Activated CD4-positive, CD25-positive, alpha-beta regulatory T cell treated with anti-CD3 and anti-CD28 coated beads, Interleukin-2, amount 50 U/mL, for 16 hours (primary cell): ENCODE data around the gene CCDC30.
"Not testable (repeated sequence)": the region's sequence is repeated elsewhere in the genome, so short reads cannot be mapped to it uniquely, and the experiment has no call there.

ENCODE experiments used
- DNase-seq: peaks from one replicate; pipeline ENCODE4 v3.0.0-alpha.2; 2020; ENCODE audit warnings: low read depth, low spot score

The CCDC30 gene

DNA sequence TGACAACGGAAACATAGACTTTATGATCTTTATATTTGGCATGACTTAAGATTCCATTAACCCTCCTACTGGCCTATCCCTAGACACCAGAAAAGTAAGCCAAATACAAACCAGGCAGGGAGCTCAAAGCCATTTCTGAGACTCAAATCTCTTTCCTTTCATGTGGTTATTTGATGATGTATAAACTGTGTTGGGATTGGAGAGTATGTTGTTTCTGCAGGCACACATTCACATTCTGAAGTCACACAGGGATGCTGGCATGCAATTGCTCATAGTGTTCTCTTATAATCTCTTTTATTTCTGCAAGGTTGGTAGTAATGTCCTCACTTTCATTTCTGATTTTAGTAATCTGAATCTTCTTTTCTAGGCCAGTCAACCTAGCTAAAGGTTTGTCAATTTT, 13.0 kb upstream of the CCDC30 start:
- DNase-seq, result no peak

DNA sequence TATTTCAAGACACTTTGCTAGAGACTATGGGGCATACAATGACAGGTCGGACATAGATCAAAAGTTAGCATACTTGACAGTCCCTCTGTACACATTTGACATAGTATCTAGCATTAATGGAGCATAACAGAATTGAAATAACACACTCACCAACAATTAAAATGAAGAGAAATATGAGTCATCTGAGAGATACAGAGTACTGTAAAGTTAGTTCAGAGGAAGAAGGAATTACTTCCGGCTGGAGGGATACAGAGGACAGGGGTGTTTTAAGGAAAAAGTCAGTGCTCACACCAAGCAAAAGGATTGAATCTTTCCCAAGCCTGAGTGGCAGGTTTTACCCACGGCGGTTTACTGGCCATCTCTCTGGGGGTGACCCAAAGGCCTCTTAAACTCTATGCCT, 9.7 kb upstream of the CCDC30 start:
- DNase-seq, result no peak

DNA sequence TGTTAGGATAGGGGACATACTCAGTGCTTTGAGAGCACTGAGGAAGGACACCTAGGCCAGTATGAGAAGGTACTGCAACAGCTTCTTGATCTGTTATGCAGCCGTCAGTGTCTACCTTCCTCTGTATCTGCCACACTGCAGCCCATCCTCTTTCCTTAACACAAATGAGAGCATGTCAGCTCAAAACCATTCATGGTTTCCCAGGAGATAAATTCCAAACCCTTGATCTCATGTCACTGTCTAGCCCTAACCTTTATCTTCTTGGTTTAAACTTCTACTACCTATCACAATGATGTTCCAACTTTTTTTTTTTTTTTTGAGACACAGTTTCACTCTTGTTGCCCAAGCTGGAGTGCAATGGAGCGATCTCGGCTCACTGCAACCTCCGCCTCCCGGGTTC, 8.7 kb upstream of the CCDC30 start:
- DNase-seq, result no peak

DNA sequence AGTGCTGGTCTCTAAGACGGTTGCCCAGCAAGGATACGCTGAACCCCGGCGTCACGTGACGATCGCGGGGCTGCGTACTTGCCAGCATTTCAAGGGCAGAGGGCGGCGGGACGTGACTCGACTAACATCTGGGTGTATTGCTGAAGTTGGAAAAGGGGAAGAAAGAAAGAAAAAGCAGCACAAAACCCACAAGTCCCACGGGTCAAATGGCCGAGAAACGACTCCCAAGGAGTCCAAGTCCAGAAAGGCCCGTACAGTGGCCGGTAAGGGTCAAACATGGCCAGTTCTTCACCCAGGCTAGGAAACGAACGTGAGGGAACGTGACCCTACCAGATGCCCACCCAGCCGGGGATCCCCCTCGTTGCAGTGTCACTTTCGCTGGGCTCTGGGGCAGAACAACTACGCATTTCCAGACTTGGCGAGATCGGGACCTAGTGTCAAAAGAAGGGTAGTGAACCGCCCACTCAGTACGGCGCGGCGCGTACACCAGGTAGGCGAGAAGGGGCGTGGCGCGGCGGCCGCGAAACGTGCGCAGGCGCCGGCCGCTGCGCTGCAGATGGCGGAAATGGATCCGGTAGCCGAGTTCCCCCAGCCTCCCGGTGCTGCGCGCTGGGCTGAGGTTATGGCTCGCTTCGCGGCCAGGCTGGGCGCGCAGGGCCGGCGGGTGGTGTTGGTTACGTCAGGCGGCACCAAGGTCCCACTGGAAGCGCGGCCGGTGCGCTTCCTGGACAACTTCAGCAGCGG, 6.9 kb upstream of the CCDC30 start, which contains the start of the genes PPCS and ZMYND12:
Gene PPCS (plus strand): TSS at position 534 of the 744 bp plus-strand sequence. CDS start 23 bp downstream, at position 557.
Gene ZMYND12 (minus strand): TSS at position 13 of the 744 bp plus-strand sequence. CDS start 25 bp downstream, outside the sequence.
- peak; percentile 81 for DNase-seq

DNA sequence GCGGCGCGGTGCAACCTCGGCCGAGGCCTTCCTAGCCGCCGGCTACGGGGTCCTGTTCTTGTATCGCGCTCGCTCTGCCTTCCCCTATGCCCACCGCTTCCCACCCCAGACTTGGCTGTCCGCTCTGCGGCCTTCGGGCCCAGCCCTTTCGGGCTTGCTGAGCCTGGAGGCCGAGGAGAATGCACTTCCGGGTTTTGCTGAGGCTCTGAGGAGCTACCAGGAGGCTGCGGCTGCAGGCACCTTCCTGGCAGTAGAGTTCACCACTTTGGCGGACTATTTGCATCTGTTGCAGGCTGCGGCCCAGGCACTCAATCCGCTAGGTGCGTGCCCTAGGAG, 6.4 kb upstream of the CCDC30 start:
- DNase-seq, result peak; percentile 19

DNA sequence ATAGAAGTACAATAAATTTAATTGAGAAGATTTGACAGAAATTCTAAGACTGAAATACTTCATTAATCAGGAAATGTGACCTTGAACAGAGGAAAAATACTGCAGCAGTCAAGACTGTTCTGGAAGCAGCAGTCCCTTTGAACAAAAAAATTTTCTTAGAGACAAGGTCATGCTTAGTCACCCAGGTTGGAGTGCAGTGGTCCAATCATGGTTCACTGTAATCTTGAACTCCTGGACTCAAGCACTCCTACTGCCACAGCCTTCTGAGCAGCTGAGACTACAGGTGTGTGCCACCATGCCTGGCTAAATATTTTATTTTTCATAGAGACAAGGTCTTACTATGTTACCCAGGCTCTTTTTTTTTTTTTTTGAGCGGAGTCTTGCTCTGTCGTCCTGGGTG, 1.9 kb upstream of the CCDC30 start:
- DNase-seq, result no peak

DNA sequence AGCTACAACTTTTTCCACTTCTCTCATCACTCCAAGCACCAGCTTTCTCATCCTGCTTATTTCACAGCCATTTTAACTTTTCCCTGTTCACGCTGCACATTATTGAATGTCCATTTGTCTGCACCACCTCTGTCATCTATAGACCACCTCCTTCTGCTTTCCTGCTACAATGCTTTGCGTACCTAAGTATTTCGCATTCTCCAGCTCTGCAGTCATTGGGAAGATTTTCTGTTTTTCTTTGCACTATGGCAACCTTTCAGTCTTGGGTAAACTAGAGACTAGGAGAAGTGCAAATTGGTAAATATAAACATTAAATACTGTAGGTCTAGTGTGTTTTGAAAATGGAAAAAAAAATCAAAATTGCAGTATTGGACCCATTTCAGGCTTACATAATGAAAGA, 835 bp downstream of the CCDC30 start:
- no peak for DNase-seq

DNA sequence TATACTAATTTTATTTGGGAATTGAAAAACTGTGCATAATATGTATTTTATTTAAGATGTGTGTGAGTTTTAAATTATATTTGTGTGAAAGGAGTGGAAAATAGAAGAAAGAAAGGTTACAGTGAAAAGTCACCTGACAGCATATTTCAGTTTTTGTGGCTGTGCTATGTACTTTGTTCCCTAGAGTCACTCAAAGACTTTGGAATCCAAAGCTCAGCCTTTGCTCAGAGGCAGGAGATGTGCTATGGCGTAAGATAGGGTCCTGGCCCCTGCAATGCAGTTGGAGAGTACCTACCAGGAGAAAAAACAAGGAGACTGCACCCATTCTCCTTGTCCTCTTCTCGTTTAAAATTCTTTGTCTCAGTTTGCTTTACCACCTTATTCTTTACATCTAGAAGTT, 2.9 kb downstream of the CCDC30 start:
- DNase-seq, result no peak

DNA sequence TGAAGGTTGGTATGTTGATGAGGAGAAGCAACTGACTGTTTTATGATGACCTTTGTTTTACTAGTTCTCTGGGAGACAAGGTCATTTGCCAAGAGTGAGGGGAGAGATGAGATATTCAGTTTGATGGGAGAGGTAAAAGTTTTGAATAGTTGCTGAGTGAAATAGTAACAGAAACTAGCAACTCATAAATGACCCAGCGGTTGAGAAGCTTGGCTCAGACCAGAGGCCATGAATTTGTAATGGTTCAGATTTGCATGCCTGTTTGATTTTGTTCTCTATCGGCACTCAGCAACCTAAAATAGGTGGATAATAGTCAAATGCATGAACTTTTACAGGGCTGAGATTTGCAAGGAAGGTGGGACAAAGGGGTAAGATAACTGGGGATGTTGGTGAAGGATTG, 6.6 kb downstream of the CCDC30 start:
- DNase-seq, result no peak

DNA sequence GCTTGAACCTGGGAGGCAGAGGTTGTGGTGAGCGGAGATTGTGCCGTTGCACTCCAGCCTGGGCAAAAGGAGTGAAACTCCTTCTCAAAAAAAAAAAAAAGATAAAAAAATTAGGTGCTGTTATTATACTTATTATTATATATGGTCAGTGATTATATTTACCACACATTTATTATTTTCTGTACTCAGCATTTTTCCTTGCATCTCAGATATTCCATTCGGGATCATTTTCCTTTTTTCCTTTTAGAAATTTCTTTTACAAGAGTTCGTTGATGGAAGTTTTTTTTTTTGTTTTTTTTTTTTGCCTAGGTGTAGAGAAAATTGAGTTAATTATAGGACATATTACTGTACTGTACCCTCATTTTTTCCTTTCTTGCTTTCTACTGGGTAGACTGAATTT, 13.5 kb downstream of the CCDC30 start:
- no peak for DNase-seq

DNA sequence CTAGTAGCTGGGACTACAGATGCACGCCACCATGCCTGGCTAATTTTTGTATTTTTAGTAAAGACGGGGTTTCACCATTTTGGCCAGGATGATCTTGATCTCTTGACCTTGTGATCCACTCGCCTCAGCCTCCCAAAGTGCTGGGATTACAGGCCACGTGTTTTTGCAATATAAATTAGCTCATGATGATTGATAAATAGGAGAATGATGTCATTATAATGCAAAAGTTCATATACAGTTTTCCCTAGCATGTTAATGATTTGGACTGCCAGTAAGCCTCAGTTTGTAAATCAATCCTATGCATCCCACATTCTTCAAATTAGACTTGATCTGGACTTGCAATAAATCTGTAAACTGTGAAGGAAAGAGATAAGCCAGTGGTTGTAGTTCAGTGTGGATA, 14.3 kb downstream of the CCDC30 start:
- not testable (repeated sequence) for DNase-seq

DNA sequence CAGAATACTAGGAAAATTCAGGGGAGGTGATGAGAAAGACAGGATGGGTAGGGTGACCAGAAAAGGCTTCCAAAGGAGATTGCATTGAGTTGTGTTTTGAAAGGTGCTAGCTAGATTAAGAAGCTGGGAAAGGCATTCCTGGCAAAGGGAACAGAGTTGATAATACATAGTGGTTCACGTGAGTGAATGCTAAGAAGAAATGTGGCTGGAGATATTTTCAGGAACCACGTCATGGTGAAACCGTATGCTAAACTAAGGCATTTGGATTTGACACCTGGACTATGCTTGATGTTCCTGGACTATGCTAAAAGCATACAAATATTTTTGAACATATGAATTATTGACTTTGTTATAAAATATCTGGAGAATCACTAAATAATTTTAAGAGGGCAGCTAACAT, 14.7 kb downstream of the CCDC30 start:
- no peak for DNase-seq

DNA sequence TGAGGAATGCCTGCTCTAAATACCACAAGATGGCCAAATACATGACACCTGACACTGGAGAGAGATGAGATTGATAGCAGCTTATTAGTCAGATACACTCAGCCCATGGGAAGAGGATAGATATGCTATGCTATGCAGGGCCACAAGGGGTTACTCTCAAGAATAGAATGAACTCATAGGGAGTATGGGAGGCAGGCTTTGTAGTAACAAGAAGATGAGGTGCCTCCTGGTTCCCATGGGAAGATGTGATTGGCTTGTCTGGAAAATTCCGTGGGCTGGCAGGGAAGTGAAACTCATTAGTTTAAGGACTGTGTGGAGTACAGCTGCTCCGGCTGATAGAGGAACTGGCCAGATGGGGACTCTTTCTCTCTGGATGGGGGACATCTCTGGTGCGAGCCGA, 16.5 kb downstream of the CCDC30 start:
- DNase-seq, result no peak

DNA sequence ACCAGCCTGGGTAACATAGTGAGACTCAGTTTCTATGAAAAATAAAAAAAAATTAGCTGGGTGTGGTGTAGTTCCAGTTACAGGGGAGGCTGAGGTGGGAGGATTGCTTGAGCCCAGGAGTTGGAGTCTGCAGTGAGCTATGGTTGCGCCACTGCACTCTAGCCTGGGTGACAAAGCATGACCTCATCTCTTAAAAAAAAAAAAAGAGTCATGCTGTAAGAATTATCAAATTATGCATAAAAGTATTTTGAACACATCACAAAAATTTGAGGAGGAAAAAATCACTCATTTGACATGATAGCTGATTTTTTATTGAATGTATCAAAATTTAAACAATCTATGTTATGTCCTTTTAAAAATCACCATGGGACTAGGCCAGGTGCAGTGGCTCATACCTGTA, 17.8 kb downstream of the CCDC30 start:
- DNase-seq, result no peak

DNA sequence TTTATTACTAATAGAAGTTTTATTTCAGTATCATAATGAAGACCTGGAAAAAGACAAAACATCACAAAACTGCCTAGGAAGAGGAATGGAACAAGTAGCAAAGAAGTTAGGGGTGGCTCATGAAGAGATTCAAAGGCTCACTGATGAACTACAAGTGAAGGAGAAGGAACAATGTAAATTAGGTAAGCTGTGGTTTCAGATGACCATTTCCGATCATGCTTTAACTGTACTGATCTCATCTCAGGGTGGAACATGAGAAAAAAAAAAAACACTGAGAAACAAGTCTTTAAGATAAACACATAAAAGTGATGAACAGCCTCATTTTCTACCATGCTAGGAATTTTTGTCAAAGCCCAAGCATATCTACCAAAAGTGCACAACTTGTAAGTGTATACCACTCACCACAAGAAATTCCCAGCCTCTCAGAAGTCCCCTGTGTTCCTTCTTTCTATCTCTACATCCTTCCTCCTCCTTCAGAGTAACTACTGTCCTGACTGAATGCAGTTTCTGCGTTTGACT, 19.6 kb downstream of the CCDC30 start:
- no peak for DNase-seq

DNA sequence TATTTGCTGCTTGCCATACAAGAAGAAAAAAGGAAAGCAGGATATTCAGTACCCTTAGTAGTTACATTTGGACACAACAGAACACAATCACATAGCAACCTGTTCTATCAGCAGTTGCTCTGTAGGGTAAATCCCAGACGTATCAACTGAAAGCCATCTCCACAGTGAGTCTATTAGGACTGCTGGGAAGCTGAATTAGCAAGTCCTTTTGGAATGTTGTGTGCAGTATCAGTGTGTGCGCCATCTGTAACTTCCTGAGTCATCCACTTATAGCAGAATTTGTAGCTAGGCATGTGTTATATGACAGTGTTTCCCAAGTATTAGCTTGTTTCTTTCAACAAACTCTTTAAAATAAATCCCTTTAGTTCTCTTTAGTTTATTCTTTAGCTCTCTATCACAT, 21.3 kb downstream of the CCDC30 start:
- no peak for DNase-seq

DNA sequence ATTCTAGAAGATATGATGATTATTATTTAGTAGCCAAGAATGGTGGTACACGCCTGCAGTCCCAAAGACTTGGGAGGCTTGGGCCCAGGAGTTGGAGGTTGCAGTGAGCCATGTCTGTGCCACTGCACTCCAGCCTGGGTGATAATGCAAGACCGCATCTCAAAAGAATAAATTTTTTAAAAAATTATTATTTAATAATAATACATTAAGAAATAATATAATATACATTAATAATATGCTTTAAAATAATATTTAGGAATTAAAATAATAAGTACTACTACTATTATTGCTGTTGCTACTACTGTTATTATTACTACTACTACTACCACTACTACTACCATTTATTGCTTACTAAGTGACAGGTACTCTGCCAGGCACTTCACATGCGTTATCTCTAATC, 27.2 kb downstream of the CCDC30 start:
- DNase-seq, result no peak

DNA sequence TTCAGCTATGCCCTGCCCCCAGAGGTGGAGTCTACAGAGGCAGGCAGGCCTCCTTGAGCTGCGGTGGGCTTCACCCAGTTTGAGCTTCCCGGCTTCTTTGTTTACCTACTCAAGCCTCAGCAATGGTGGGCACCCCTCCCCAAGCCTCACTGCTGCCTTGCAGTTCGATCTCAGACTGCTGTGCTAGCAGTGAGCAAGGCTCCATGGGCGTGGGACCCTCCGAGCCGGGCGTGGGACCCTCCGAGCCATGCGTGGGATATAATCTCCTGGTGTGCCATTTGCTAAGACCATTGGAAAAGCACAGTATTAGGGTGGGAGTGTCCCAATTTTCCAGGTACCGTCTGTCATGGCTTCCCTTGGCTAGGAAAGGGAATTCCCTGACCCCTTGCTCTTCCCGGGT, 38.9 kb downstream of the CCDC30 start:
- not testable (repeated sequence) for DNase-seq

DNA sequence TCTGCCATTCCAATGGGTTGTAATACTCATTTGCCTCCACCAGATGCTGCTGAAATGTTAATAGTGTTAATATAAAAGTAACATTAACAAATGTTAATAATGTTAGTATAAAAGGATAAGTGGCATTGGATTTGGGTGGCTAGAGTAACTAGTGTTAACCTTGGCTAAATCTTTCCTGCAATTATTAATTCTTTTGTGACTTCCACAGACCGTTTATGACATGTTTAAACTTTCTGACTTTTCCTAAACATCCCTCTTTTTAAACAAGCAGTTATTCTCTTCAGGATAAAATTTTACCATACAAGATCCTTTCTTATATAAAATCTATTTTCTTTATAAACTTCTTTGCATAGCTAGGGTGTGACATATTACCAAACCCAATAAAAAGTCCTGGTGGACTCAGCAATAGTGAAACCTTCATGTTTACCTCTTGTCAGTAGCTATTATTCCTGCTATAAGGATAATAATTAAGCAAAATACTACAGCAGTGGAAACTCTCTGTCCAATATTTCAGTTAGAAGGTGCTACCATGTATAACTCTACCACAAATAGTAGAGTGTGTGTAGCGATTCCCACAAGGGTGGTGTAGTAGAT, 41.5 kb downstream of the CCDC30 start:
- no peak for DNase-seq

DNA sequence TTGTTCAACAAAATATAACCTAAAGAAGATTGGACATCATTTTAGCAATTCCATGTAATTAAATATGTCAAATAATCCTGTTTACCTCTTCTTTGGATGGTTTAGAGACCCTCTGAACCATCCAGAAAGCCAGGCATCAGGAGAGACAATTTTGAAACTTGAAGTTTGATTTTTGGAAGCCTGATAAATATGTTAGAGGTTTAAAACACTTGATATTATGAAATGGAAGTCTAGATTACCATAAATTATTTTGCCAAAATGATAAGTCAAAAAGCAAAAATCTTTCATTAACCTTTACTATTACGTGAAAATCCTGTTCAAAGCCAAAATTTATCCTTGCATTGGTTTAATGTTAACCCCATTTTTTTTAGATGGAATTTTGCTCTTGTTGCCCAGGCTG, 43.5 kb downstream of the CCDC30 start:
- no peak for DNase-seq

DNA sequence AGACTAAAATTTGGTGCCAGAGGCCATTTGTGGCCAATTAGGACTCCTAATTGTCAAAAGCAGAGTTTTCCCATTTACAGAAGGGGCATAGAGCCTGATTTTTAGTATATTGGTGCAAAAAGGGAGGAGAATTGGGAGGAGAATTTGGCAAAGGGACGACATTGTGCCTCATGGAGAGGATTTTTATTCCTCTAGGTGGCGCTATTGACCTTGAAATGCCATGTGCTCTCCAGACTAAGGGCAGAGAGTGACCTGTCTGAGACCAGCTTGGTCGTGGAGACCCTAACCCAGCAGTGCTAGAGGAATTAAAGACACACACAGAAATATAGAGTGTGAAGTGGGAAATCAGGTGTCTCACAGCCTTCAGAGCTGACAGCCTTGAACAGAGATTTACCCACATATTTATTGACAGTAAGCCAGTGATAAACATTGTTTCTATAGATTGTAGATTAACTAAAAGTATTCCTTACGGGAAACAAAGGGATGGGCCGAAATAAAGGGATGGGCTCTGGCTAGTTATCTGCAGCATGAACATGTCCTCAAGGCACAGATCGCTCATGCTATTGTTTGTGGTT, 48.6 kb downstream of the CCDC30 start:
- not testable (repeated sequence) for DNase-seq

DNA sequence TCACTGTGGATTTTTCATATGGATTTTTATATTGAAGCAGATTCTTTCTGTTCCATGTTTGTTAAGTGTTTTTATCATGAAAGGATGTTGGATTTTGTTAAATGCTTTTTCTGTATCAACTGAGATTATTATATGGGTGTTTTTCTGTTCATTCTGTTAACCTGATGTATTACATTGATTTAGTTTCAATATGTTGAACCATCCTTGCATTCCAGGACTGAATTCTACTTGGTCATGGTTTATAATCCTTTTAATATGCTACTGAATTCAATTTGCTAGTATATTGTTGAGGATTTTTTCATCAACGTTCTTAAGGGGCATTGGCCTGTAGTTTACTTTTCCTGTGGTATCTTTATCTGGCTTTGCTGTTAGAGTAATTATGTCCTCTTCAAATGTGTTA, 55.8 kb downstream of the CCDC30 start:
- DNase-seq, result no peak

DNA sequence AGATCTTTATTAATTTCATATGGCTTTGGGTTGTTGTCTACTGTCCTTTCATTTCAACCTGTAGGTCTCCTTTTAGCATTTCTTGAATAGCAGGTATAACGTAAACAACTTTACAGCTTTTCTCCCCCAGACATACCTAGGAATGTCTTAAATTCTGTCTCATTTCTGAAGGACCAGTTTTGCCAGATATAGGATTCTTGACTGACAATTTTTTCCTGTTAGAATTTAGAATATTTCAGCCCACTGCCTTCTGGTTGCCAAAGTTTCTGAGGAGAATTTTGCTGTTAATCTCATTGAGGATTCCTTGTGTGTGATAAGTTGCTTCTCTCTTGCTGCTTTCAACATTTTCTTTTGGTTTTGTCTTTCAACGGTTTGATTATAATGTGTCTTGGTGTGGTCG, 60.1 kb downstream of the CCDC30 start:
- DNase-seq, result no peak
